ENCODE measurements around the gene LAMTOR3. TPM values are rescaled to one million over a fixed set of nuclear protein-coding genes. Genes with fewer than 3 reads are reported as not detected.

The LAMTOR3 gene
- total RNA-seq, 1 experiment from 2014 or later: 19.2 TPM

DNA sequence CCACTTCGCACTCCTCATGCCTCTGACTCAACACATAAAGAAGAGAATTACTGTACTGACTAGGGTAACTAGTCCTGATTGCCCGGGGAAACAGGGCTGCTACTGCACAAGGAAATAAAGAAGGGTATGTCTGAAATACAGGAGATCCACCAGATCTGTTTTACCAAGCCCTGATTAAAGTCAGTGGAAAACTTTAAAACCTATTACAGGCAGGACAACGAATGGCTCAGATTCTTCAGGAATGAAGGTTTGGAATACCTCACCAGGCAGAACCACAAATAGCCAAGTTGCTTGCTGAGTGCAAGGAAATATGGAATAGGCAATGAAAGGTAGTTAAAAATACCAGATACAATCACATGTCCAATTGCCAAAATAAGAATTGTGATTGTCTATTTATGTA, 17.3 kb downstream of the LAMTOR3 start:
- H3K9me3 ChIP-seq: no peaks in the 10 kb centered on the region
- peaks cover 13% of the 10 kb centered on the region for H3K36me3 ChIP-seq
- no peak for DNase-seq
- H3K4me3 ChIP-seq: no peak overlapping the region
- H3K27me3 ChIP-seq: no peaks in the 10 kb centered on the region

- no peak for DNase-seq
- no peaks in the 10 kb centered on the region for H3K9me3 ChIP-seq
- no peaks in the 10 kb centered on the region for H3K27me3 ChIP-seq
- peaks cover 2% of the 10 kb centered on the region; the same call in 1 of the 2 replicates for H3K36me3 ChIP-seq
- H3K4me3 ChIP-seq: no peak overlapping the region
Measured at GRCh38 chr4:99875071-99875470, 19.2 kb downstream of the LAMTOR3 start.

DNA sequence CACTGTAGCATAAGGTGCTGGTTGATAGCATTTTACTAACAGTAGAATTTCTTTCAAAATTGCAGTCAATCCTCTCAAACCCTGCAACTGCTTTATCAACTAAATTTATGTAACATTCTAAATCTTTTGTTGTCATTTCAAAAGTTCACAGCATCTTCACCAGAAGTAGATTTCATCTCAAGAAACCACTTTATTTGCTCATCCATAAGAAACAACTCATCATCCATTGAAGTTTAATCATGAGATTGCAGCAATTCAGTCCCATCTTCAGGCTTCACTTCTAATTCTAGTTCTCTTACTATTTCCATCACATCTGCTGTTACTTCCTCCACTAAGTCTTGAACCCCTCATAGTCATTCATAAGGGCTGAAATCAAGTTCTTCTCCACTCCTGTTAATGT, 21.7 kb downstream of the LAMTOR3 start:
- Histone ChIP-seq H3K4me3 (no peak overlapping the region), H3K9me3 (no peaks in the 10 kb centered on the region), H3K36me3 (no peaks in the 10 kb centered on the region), H3K27me3 (no peaks in the 10 kb centered on the region)
- DNase-seq: no peak

- no peak for DNase-seq
- Histone ChIP-seq H3K9me3 (no peaks in the 10 kb centered on the region), H3K4me3 (no peak overlapping the region), H3K27me3 (no peaks in the 10 kb centered on the region), H3K36me3 (no peaks in the 10 kb centered on the region)
Measured at GRCh38 chr4:99868126-99868596, 26.1 kb downstream of the LAMTOR3 start.

DNA sequence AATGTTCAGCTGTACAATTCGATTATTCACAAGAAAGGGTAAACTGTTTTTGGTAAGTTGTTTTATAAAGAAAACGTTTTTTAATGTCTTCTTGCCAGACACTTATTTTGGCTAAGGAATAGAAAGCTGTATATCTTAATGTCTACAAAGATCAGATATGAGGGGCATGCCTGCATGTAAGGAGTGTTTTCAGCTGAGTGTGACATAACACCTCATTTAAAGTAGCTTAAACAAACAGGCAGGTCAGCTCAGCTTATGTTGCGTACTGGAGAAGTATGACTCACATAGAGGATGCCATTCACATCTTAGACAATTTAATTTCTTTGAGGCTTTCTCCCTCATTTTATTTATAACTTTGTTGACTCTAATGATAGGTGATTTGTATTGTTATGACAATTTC, 30.4 kb downstream of the LAMTOR3 start:
- H3K4me3 ChIP-seq: no peak overlapping the region
- no peaks in the 10 kb centered on the region for H3K27me3 ChIP-seq
- no peak for DNase-seq
- H3K9me3 ChIP-seq: no peaks in the 10 kb centered on the region
- H3K36me3 ChIP-seq: no peaks in the 10 kb centered on the region

GRCh38 chr4:99861120-99861905, 32.9 kb downstream of the LAMTOR3 start:
- no peak for DNase-seq
- no peaks in the 10 kb centered on the region for H3K9me3 ChIP-seq
- H3K4me3 ChIP-seq: no peak overlapping the region
- no peaks in the 10 kb centered on the region for H3K27me3 ChIP-seq
- H3K36me3 ChIP-seq: no peaks in the 10 kb centered on the region

- Histone ChIP-seq H3K27me3 (no peaks in the 10 kb centered on the region), H3K36me3 (no peaks in the 10 kb centered on the region), H3K4me3 (no peak overlapping the region), H3K9me3 (no peaks in the 10 kb centered on the region)
- DNase-seq: no peak
Measured at GRCh38 chr4:99860521-99860920, 33.7 kb downstream of the LAMTOR3 start.

DNA sequence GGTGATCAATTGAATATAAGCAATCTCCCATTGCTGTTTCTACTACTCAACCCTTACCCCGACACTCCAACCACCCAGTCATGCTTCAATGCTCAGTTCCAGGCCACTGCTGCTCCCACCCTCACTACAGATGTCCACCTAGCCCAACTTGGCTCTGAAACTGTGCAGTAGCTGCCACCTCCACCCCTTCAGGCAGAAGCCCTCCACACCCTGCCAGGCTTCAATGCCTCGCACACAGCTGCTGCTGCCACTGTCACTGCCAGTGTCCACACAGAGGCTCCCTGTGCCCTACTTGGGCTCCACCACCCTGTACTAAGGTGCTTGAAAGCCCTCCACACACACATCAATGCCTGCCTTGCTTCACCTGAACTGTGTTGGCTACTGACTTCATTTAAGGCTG, 34.6 kb downstream of the LAMTOR3 start:
- Histone ChIP-seq H3K9me3 (no peaks in the 10 kb centered on the region), H3K4me3 (no peak overlapping the region), H3K27me3 (no peaks in the 10 kb centered on the region), H3K36me3 (no peaks in the 10 kb centered on the region)
- DNase-seq: no peak

GRCh38 chr4:99857307-99857706, 36.9 kb downstream of the LAMTOR3 start:
- H3K4me3 ChIP-seq: no peak overlapping the region
- H3K27me3 ChIP-seq: no peaks in the 10 kb centered on the region
- no peak for DNase-seq
- no peaks in the 10 kb centered on the region for H3K9me3 ChIP-seq
- no peaks in the 10 kb centered on the region for H3K36me3 ChIP-seq

DNA sequence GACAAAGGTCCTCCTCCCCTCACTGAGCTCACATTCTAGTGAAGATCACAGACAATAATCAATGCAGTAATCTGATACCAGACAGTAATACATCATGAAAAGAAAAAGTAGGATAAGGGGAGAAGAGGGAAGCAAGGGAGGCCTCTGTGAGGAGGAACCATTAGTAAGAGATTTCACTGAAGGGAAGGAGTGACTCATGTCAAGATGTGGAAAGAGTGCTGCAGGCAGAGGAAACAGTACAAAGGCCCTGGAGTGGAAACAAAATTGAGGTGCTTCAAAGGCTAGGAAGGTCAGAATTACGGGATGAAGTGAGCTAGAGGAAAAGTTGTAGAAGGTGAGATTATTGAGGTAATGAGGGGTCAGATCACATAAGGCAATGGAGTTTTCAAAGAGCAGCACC, 38.1 kb downstream of the LAMTOR3 start:
- no peak for DNase-seq

DNA sequence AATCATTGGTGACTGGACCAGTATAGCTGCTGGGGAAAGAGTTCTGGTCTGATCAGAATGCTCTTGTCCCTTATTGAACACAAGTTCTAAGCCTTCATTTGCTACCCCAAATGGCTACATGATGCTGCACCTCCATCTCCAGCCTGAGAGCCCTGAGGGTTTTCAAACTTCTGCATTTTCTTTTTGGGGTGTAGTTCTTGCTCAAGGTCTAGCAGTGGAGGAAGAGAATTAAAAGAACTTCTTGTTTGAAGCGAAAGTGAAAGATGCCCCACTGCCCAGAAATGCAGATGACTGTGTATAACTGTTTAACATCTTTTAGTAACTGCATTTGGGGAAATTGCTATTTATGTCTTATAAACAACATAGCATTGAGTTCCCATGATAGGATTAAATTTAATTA, 38.5 kb downstream of the LAMTOR3 start:
- no peak overlapping the region for H3K4me3 ChIP-seq
- no peaks in the 10 kb centered on the region for H3K9me3 ChIP-seq
- no peaks in the 10 kb centered on the region for H3K36me3 ChIP-seq
- no peaks in the 10 kb centered on the region for H3K27me3 ChIP-seq
- no peak for DNase-seq

More for the DNA sequence above, 38.1 kb downstream of the LAMTOR3 start:
- no peaks in the 10 kb centered on the region for H3K36me3 ChIP-seq
- no peaks in the 10 kb centered on the region for H3K27me3 ChIP-seq
- H3K9me3 ChIP-seq: no peaks in the 10 kb centered on the region
- no peak overlapping the region for H3K4me3 ChIP-seq

- H3K36me3 ChIP-seq: no peaks in the 10 kb centered on the region
- DNase-seq: no peak
- no peaks in the 10 kb centered on the region for H3K9me3 ChIP-seq
- no peak overlapping the region for H3K4me3 ChIP-seq
- H3K27me3 ChIP-seq: no peaks in the 10 kb centered on the region
Measured at GRCh38 chr4:99853999-99854398, 40.2 kb downstream of the LAMTOR3 start.

DNA sequence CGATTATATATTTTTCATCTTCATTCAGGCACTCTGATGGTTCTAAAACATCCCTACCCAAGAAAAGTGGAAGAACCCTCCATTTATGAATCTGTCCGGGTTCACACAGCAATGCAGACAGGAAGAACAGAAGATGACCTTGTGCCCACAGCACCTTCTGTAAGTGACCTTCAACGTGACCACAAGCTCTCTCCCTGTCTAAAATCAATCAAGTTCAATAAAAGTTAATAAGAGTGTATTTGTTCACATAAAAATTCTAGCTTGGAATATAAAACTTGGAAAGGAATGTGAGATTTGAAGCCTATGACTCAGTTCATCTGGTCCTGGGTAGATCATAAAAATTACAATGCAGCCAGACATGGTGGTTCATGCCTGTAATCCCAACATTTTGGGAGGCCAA, 41.0 kb downstream of the LAMTOR3 start:
- Histone ChIP-seq H3K4me3 (no peak overlapping the region), H3K9me3 (no peaks in the 10 kb centered on the region), H3K27me3 (no peaks in the 10 kb centered on the region), H3K36me3 (no peaks in the 10 kb centered on the region)
- DNase-seq: no peak

- no peak overlapping the region for H3K4me3 ChIP-seq
- no peaks in the 10 kb centered on the region for H3K36me3 ChIP-seq
- no peaks in the 10 kb centered on the region for H3K27me3 ChIP-seq
- H3K9me3 ChIP-seq: no peaks in the 10 kb centered on the region
- DNase-seq: no peak
Measured at GRCh38 chr4:99852199-99852749, 42.0 kb downstream of the LAMTOR3 start.

- no peaks in the 10 kb centered on the region for H3K36me3 ChIP-seq
- H3K4me3 ChIP-seq: no peak overlapping the region
- no peaks in the 10 kb centered on the region for H3K27me3 ChIP-seq
- no peak for DNase-seq
- H3K9me3 ChIP-seq: no peaks in the 10 kb centered on the region
Measured at GRCh38 chr4:99848591-99849001, 45.6 kb downstream of the LAMTOR3 start.

- no peaks in the 10 kb centered on the region for H3K9me3 ChIP-seq
- H3K4me3 ChIP-seq: no peak overlapping the region
- H3K36me3 ChIP-seq: no peaks in the 10 kb centered on the region
- H3K27me3 ChIP-seq: no peaks in the 10 kb centered on the region
- no peak for DNase-seq
Measured at GRCh38 chr4:99847362-99847976, 46.8 kb downstream of the LAMTOR3 start.

GRCh38 chr4:99846891-99847290, 47.3 kb downstream of the LAMTOR3 start:
- Histone ChIP-seq H3K36me3 (no peaks in the 10 kb centered on the region), H3K27me3 (no peaks in the 10 kb centered on the region), H3K9me3 (no peaks in the 10 kb centered on the region), H3K4me3 (no peak overlapping the region)
- no peak for DNase-seq

Measured in MG63 (cell line).